Right cardiac atrium (tissue), 5 donors: ENCODE measurements around the gene GAPDHS. TPM values are rescaled to one million over a fixed set of nuclear protein-coding genes. Genes with fewer than 3 reads are reported as not detected.

Experiments used
- ATAC-seq, 2 donors: fragments of 200-7000 bp; cut with Tn5 transposase; one replicate each; pipeline versions ENCODE4 v1.8.0 to v1.9.1; 2020; ENCODE audit warnings: moderate library complexity in 2 of 2, mild to moderate bottlenecking in 1 of 2
- DNase-seq, 3 donors: peaks; one replicate each; pipeline ENCODE4 v3.0.0-alpha.2; 2020
- H3K27ac ChIP-seq: one replicate; pipeline ENCODE4 v1.5.1; 2013; ENCODE audit warnings: mild to moderate bottlenecking, low read length, control low read depth, moderate library complexity
- H3K27me3 ChIP-seq: one replicate; pipeline ENCODE4 v1.6.1; 2013; ENCODE audit not compliant: control insufficient read depth, insufficient read depth
- H3K4me1 ChIP-seq: one replicate; pipeline ENCODE4 v1.6.1; 2013; ENCODE audit warnings: low read length; ENCODE audit not compliant: control insufficient read depth, insufficient read depth
- H3K4me3 ChIP-seq: one replicate; pipeline ENCODE4 v1.5.1; 2013; ENCODE audit warnings: low read length, control low read depth
- H3K9me3 ChIP-seq: one replicate; pipeline ENCODE4 v1.6.1; 2013; ENCODE audit warnings: low read length; ENCODE audit not compliant: control insufficient read depth
- WGBS: extraction: QIAGEN DNeasy Blood & Tissue Kit; methylation state at CpG from one replicate; pipeline ENCODE4 v1.1.7; 2013; 5-methylcytosine and 5-hydroxymethylcytosine counted together
- intact Hi-C, 4 donors: fragments of 100-400 bp; cut with DNase I; formaldehyde crosslinking; loops; one replicate each; pipeline versions ENCODE4 v1.11.0 to v1.14.0; 2022 to 2023
- long read RNA-seq, 4 donors: library from polyadenylated mRNA; unstranded; transcript quantifications; one replicate each; pipeline ENCODE4 v2.0.0, GENCODE V29; 2020 to 2021
- polyA plus RNA-seq: library from polyadenylated mRNA; stranded (reverse); fragments of 200-250 nt; gene quantifications from one replicate; pipeline ENCODE4 v1.2.3, GENCODE V29; 2013
- total RNA-seq, 4 donors: library from RNA; stranded (reverse); fragmentation: NEBNext Ultra II Directional; extraction: Animal tissue kit (Norgen Biotek cat#: 25700); gene quantifications; one replicate each; pipeline ENCODE4 v1.2.1, GENCODE V29; 2021
- donor health status: healthy with polysubstance abuse.
- donor health status: DM: no; HTN: yes; CAD: no.
- donor health status: DM: no; HTN: no; CAD: no.
- donor health status: DM: no; HTN: yes; CAD: no; lungs with severe emphysema.
- donor health status: DM: yes; HTN: yes; CAD: no.

Gene GAPDHS
- not detected for total RNA-seq
- polyA plus RNA-seq = not detected
- long read RNA-seq, donor 1 = 0 reads
- long read RNA-seq, donor 2 = 0 reads
- long read RNA-seq, donor 3 = 0 reads
- long read RNA-seq, donor 4 = 0 reads

GRCh38 chr19:35533201-35533821 lies at the start of gene GAPDHS:
Gene GAPDHS, plus strand, starts transcription at chr19:35533456. Its CDS starts 72 bp downstream, at chr19:35533528.
- H3K27ac ChIP-seq = no peak within 1 kb of the TSS
- intact Hi-C loops = no loop called here
- WGBS = 29% methylated on average over 39 of the region's 39 CpGs
- no peaks in the 10 kb centered on the region for H3K27me3 ChIP-seq
- ATAC-seq (no peak), DNase-seq (peak in 1 of 3 donors; percentile 21)
- H3K9me3 ChIP-seq = no peaks in the 10 kb centered on the region
- H3K4me1 ChIP-seq = no peaks in the 10 kb centered on the region
- H3K4me3 ChIP-seq = no peak within 1 kb of the TSS

GRCh38 chr19:35484252-35485036 lies 48.8 kb upstream of the GAPDHS start:
- no peaks in the 10 kb centered on the region for H3K4me1 ChIP-seq
- DNase-seq = no peak
- ATAC-seq = peak in 1 of 2 donors; percentile 36
- H3K4me3 ChIP-seq = no peak overlapping the region
- no peak overlapping the region for H3K27ac ChIP-seq
- intact Hi-C loops = no loop called here
- 42% methylated on average over 7 of the region's 7 CpGs for WGBS
- no peaks in the 10 kb centered on the region for H3K9me3 ChIP-seq
- no peaks in the 10 kb centered on the region for H3K27me3 ChIP-seq

- H3K4me1 ChIP-seq = no peaks in the 10 kb centered on the region
- H3K4me3 ChIP-seq = no peak overlapping the region
- H3K9me3 ChIP-seq = no peaks in the 10 kb centered on the region
- H3K27ac ChIP-seq = no peak overlapping the region
- H3K27me3 ChIP-seq = no peaks in the 10 kb centered on the region
- no peak for DNase-seq
- ATAC-seq = no peak
- WGBS = 59% methylated on average over 3 of the region's 3 CpGs
- intact Hi-C loops = no loop called here
These were observed 47.0 kb upstream of the GAPDHS start for GRCh38 chr19:35486268-35486708.

GRCh38 chr19:35487656-35488182 lies 45.5 kb upstream of the GAPDHS start:
- intact Hi-C loops = no loop called here
- ATAC-seq (no peak), DNase-seq (no peak)
- Histone ChIP-seq H3K27me3 (no peaks in the 10 kb centered on the region), H3K4me1 (no peaks in the 10 kb centered on the region), H3K4me3 (no peak overlapping the region), H3K27ac (no peak overlapping the region), H3K9me3 (no peaks in the 10 kb centered on the region)
- 73% methylated on average over 10 of the region's 10 CpGs for WGBS

- Histone ChIP-seq H3K27me3 (no peaks in the 10 kb centered on the region), H3K4me3 (no peak overlapping the region), H3K4me1 (no peaks in the 10 kb centered on the region), H3K9me3 (no peaks in the 10 kb centered on the region), H3K27ac (no peak overlapping the region)
- DNase-seq (no peak), ATAC-seq (no peak)
- intact Hi-C loops = no loop called here
- WGBS = 81% methylated on average over 16 of the region's 16 CpGs
These were observed 44.6 kb upstream of the GAPDHS start for GRCh38 chr19:35488677-35489076.

- H3K27me3 ChIP-seq = no peaks in the 10 kb centered on the region
- WGBS = 82% methylated on average over 9 of the region's 9 CpGs
- intact Hi-C loops = loop anchor here in 3 of 4 donors (5.0 to 10.0 kb wide), 3 partner anchors 136 to 216 kb away; partner anchors contain the start of gene FFAR3 (in 1 of the 3)
- H3K9me3 ChIP-seq = no peaks in the 10 kb centered on the region
- no peak within 1 kb of the TSS for H3K4me3 ChIP-seq
- H3K4me1 ChIP-seq = no peaks in the 10 kb centered on the region
- no peak for ATAC-seq
- DNase-seq = no peak
- no peak within 1 kb of the TSS for H3K27ac ChIP-seq
These were observed 42.9 kb upstream of the GAPDHS start, which contains the start of gene KRTDAP for GRCh38 chr19:35490364-35490763. Gene KRTDAP, minus strand, starts transcription at chr19:35490464. Its CDS starts 22 bp downstream, at chr19:35490442.

- DNase-seq (no peak), ATAC-seq (no peak)
- H3K4me1 ChIP-seq = no peaks in the 10 kb centered on the region
- 86% methylated on average over 9 of the region's 9 CpGs for WGBS
- no peaks in the 10 kb centered on the region for H3K27me3 ChIP-seq
- no peak overlapping the region for H3K4me3 ChIP-seq
- intact Hi-C loops = loop anchor here in 3 of 4 donors (5.0 to 10.0 kb wide), 3 partner anchors 137 to 217 kb away; partner anchors contain the start of gene FFAR3 (in 1 of the 3)
- H3K9me3 ChIP-seq = no peaks in the 10 kb centered on the region
- H3K27ac ChIP-seq = no peak overlapping the region
These were observed 41.4 kb upstream of the GAPDHS start for GRCh38 chr19:35491836-35492360.

- H3K27ac ChIP-seq = no peak overlapping the region
- no peaks in the 10 kb centered on the region for H3K27me3 ChIP-seq
- H3K9me3 ChIP-seq = no peaks in the 10 kb centered on the region
- ATAC-seq = no peak
- H3K4me1 ChIP-seq = no peaks in the 10 kb centered on the region
- WGBS = 85% methylated on average over 9 of the region's 9 CpGs
- no peak for DNase-seq
- no peak overlapping the region for H3K4me3 ChIP-seq
- intact Hi-C loops = loop anchor here (2.0 to 10.0 kb wide), 4 partner anchors 139 to 219 kb away; partner anchors contain the start of gene FFAR3 (in 1 of the 4)
These were observed 39.3 kb upstream of the GAPDHS start for GRCh38 chr19:35493971-35494370.

- 25% methylated on average over 30 of the region's 30 CpGs for WGBS
- H3K4me3 ChIP-seq = no peak overlapping the region
- DNase-seq (peak; percentile 61 to 82 (median 82)), ATAC-seq (peak; percentile 85 to 90)
- intact Hi-C loops = loop anchor here in 3 of 4 donors (2.0 to 10.0 kb wide), 3 partner anchors 141 to 221 kb away; partner anchors contain the start of gene FFAR3 (in 1 of the 3)
- H3K27ac ChIP-seq = no peak overlapping the region
- H3K27me3 ChIP-seq = no peaks in the 10 kb centered on the region
- H3K4me1 ChIP-seq = no peaks in the 10 kb centered on the region
- H3K9me3 ChIP-seq = no peaks in the 10 kb centered on the region
These were observed 37.9 kb upstream of the GAPDHS start for GRCh38 chr19:35495107-35496064.

GRCh38 chr19:35497406-35497805 lies 35.9 kb upstream of the GAPDHS start:
- WGBS = 77% methylated on average over 14 of the region's 14 CpGs
- Histone ChIP-seq H3K4me3 (no peak overlapping the region), H3K4me1 (no peaks in the 10 kb centered on the region), H3K9me3 (no peaks in the 10 kb centered on the region), H3K27me3 (no peaks in the 10 kb centered on the region), H3K27ac (no peak overlapping the region)
- ATAC-seq = no peak
- no peak for DNase-seq
- intact Hi-C loops = loop anchor here in 2 of 4 donors (10.0 kb wide), 2 partner anchors 143 to 223 kb away; partner anchors contain the start of gene FFAR3 (in 1 of the 2)
